ENCODE measurements around the gene DERL3.

DNA sequence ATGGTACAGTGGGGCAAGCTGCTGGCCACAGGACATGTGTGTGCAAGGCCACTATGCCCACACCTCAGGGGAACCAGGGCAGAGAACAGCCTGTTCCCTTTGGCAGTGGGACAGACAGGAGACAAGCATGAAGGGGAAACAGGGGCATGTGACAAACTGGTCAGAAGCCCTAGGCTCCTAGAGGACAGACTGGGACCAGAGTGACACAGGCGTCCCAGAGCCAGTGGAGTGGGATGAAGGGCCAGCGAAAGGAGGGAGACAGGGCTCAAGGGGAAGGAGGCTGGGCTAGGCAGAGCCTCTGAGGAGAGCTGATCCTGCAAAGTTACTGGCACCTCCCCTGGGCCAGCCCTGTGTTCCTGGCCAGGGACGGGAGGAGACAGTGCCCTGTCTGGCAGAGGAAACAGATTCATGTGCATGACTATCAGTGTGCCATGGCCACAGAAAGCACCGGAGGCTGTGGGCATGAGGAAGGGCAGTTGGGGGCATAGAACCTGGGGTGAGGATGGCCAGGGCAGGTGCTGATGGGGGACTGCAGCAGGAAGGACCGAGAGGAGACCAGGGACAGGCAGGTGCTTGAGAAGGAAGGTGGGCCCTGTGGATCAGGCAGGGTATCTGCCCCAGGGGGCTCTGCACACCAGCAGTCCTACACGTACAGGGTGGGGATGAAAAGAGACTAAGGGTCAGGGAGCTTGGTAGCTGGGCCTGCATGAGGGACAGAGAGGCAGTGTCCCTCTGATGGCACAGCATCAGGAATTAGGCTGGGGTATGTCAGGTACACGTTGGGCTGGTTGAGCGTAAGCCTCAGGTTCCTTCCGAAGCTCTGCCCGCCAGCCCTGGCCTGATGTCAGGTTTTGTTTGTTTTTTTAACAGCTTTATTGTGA lies 9.8 kb downstream of the DERL3 start:
- TF ChIP-seq, protein P1, sequence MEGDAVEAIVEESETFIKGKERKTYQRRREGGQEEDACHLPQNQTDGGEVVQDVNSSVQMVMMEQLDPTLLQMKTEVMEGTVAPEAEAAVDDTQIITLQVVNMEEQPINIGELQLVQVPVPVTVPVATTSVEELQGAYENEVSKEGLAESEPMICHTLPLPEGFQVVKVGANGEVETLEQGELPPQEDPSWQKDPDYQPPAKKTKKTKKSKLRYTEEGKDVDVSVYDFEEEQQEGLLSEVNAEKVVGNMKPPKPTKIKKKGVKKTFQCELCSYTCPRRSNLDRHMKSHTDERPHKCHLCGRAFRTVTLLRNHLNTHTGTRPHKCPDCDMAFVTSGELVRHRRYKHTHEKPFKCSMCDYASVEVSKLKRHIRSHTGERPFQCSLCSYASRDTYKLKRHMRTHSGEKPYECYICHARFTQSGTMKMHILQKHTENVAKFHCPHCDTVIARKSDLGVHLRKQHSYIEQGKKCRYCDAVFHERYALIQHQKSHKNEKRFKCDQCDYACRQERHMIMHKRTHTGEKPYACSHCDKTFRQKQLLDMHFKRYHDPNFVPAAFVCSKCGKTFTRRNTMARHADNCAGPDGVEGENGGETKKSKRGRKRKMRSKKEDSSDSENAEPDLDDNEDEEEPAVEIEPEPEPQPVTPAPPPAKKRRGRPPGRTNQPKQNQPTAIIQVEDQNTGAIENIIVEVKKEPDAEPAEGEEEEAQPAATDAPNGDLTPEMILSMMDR (conservative IDR thresholded peaks at IDR 0.05; ENCODE audit: low read length): no peak
- TF ChIP-seq EZH2phosphoT487 (IDR thresholded peaks at IDR 0.05; ENCODE audit: borderline replicate concordance): no peak
